Calu3 (cell line): ENCODE results near the gene ZNF101. TPM values are rescaled to one million over a fixed set of nuclear protein-coding genes. Genes with fewer than 3 reads are reported as not detected.

Experiments
- BruUV-seq: library from RNA; stranded (reverse); fragments of 400-500 nt; replicated peaks from 2 replicates; lab custom pipeline; 2021; lab: Mats Ljungman, UMichigan
- CTCF ChIA-PET: fragments of 300-600 bp; sonication (Branson Sonifier 250); formaldehyde crosslinking; loops from one replicate; lab custom pipeline; 2022; ENCODE audit warnings: antibody characterized with exemption; lab: Charles Lee
- DNase-seq: peaks from one replicate; pipeline ENCODE4 v3.0.0; 2022
- H3K27ac Mint-ChIP-seq: one replicate; pipeline ENCODE4 v1.8.0; 2022; ENCODE audit warnings: mixed read lengths; ENCODE audit not compliant: unreplicated experiment
- H3K27me3 Mint-ChIP-seq: one replicate; pipeline ENCODE4 v1.8.0; 2022; ENCODE audit warnings: mixed read lengths; ENCODE audit not compliant: unreplicated experiment
- H3K36me3 Mint-ChIP-seq: one replicate; pipeline ENCODE4 v1.8.0; 2022; ENCODE audit warnings: mild to moderate bottlenecking, moderate library complexity, mixed read lengths; ENCODE audit not compliant: insufficient read depth, unreplicated experiment
- H3K4me1 Mint-ChIP-seq: one replicate; pipeline ENCODE4 v1.8.0; 2022; ENCODE audit warnings: mild to moderate bottlenecking, low read depth, mixed read lengths; ENCODE audit not compliant: unreplicated experiment
- H3K4me3 Mint-ChIP-seq: one replicate; pipeline ENCODE4 v1.8.0; 2022; ENCODE audit warnings: mild to moderate bottlenecking, low read depth, moderate library complexity, mixed read lengths; ENCODE audit not compliant: unreplicated experiment
- H3K9me3 Mint-ChIP-seq: one replicate; pipeline ENCODE4 v1.8.0; 2022; ENCODE audit warnings: low read depth, mixed read lengths; ENCODE audit not compliant: unreplicated experiment
- CTCF ChIP-seq: fragments of 200-600 bp; IDR thresholded peaks from one replicate; pipeline ENCODE4 v1.8.0; 2022; ENCODE audit warnings: antibody characterized with exemption; ENCODE audit not compliant: unreplicated experiment
- intact Hi-C: fragments of 100-400 bp; cut with micrococcal nuclease; formaldehyde crosslinking; loops from one replicate; pipeline ENCODE4 v1.10.0; 2022; ENCODE audit not compliant: unreplicated experiment
- total RNA-seq: library from RNA; stranded (reverse); gene quantifications from 2 replicates; pipeline ENCODE4 v1.2.3, GENCODE V29; 2022

Gene ZNF101
- total RNA-seq, 1 experiment from 2014 or later = 8.3 TPM

- DNase-seq = no peak
- H3K4me1 Mint-ChIP-seq = no peaks in the 10 kb centered on the region
- no peak overlapping the region for H3K27ac Mint-ChIP-seq
- H3K36me3 Mint-ChIP-seq = peaks cover 31% of the 10 kb centered on the region
- CTCF ChIA-PET = interaction anchor here (0.6 to 1.1 kb wide), 2 partner anchors 15 to 341 kb away, joined by 3 read pairs; partner anchors contain the start of gene ATP13A1
- intact Hi-C loops = no loop called here
- no peaks in the 10 kb centered on the region for H3K27me3 Mint-ChIP-seq
- no peak overlapping the region for H3K4me3 Mint-ChIP-seq
- no TSS peak for BruUV-seq
- TF ChIP-seq CTCF = no peak
- no peaks in the 10 kb centered on the region for H3K9me3 Mint-ChIP-seq
These were observed 19.5 kb upstream of the ZNF101 start for GRCh38 chr19:19649155-19649554.

GRCh38 chr19:19649580-19649995, 19.1 kb upstream of the ZNF101 start:
- DNase-seq = no peak
- H3K4me3 Mint-ChIP-seq = no peak overlapping the region
- H3K27ac Mint-ChIP-seq = no peak overlapping the region
- intact Hi-C loops = no loop called here
- H3K27me3 Mint-ChIP-seq = no peaks in the 10 kb centered on the region
- no peaks in the 10 kb centered on the region for H3K4me1 Mint-ChIP-seq
- H3K36me3 Mint-ChIP-seq = peaks cover 34% of the 10 kb centered on the region
- H3K9me3 Mint-ChIP-seq = no peaks in the 10 kb centered on the region
- no TSS peak for BruUV-seq
- CTCF ChIA-PET = interaction anchor here (0.6 to 1.1 kb wide), 2 partner anchors 14 to 341 kb away, joined by 3 read pairs; partner anchors contain the start of gene ATP13A1
- no peak for TF ChIP-seq CTCF

GRCh38 chr19:19650331-19650730, 18.3 kb upstream of the ZNF101 start:
- no TSS peak for BruUV-seq
- Mint-ChIP-seq H3K27ac (no peak overlapping the region), H3K36me3 (peaks cover 40% of the 10 kb centered on the region), H3K9me3 (no peaks in the 10 kb centered on the region), H3K4me1 (no peaks in the 10 kb centered on the region), H3K27me3 (no peaks in the 10 kb centered on the region), H3K4me3 (no peak overlapping the region)
- intact Hi-C loops = loop anchor here (2.0 kb wide), 1 partner anchor 38 kb away; no protein-coding TSS in a partner anchor
- DNase-seq = no peak
- CTCF ChIA-PET = no interaction called here
- TF ChIP-seq CTCF = no peak

- intact Hi-C loops = loop anchor here (2.0 kb wide), 1 partner anchor 38 kb away; no protein-coding TSS in a partner anchor
- no peak overlapping the region for H3K4me3 Mint-ChIP-seq
- CTCF ChIA-PET = interaction anchor here (0.6 kb wide), 1 partner anchor 10 kb away, joined by 5 read pairs; no protein-coding TSS in a partner anchor
- no peaks in the 10 kb centered on the region for H3K27me3 Mint-ChIP-seq
- H3K4me1 Mint-ChIP-seq = no peaks in the 10 kb centered on the region
- H3K9me3 Mint-ChIP-seq = no peaks in the 10 kb centered on the region
- H3K27ac Mint-ChIP-seq = no peak overlapping the region
- BruUV-seq = no TSS peak
- no peak for DNase-seq
- no peak for TF ChIP-seq CTCF
- H3K36me3 Mint-ChIP-seq = peaks cover 40% of the 10 kb centered on the region
These were observed 17.6 kb upstream of the ZNF101 start for GRCh38 chr19:19651076-19651475.
